ENCODE measurements around the gene IGF2. TPM values are rescaled to one million over a fixed set of nuclear protein-coding genes. Genes with fewer than 3 reads are reported as not detected.

IGF2 gene
- total RNA-seq, 2 experiments from 2014 or later = not detected

DNA sequence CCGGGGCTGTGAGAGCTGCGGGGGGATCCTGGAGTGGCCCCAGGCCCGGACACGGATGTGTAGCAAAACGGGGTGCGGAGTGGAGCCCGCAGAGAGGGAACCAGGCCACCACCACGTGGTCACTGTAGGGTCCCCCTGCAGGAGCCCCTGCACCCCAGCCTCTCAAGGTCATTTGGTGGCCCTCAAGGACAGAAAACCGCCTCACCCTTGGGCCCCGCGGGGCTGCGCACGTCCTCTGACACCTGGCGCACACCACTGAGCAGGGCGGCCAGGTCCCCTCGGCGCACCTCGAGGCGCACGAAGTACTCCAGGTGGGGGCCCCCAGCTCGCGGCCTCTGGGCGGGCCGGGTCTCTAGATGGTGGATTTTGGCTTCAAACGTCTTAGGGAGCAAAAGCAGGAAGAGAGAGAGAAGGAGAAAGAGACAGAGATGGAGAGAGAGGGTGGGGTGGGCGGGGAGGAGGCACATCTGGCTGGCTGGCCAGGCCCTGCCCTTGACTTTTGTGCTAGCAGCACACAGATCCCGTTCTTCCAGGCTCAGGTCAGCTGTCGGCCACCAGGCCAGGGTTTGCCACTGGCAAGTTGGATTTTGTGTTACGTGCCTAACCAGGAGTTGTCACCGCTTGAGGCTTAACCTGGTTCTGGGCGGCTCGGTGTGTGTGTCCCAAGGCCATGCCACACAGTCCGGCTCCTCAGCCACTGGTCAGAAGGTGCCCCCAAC, 29.3 kb upstream of the IGF2 start:
- Mint-ChIP-seq H3K27ac (no peak overlapping the region), H3K4me3 (no peak overlapping the region), H3K36me3 (ENCODE audit: low read depth) (no peaks in the 10 kb centered on the region), H3K27me3 (peaks cover 5% of the 10 kb centered on the region), H3K9me3 (no peaks in the 10 kb centered on the region), H3K4me1 (ENCODE audit: low read depth) (no peaks in the 10 kb centered on the region)
- TF ChIP-seq, protein P1, sequence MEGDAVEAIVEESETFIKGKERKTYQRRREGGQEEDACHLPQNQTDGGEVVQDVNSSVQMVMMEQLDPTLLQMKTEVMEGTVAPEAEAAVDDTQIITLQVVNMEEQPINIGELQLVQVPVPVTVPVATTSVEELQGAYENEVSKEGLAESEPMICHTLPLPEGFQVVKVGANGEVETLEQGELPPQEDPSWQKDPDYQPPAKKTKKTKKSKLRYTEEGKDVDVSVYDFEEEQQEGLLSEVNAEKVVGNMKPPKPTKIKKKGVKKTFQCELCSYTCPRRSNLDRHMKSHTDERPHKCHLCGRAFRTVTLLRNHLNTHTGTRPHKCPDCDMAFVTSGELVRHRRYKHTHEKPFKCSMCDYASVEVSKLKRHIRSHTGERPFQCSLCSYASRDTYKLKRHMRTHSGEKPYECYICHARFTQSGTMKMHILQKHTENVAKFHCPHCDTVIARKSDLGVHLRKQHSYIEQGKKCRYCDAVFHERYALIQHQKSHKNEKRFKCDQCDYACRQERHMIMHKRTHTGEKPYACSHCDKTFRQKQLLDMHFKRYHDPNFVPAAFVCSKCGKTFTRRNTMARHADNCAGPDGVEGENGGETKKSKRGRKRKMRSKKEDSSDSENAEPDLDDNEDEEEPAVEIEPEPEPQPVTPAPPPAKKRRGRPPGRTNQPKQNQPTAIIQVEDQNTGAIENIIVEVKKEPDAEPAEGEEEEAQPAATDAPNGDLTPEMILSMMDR (IDR thresholded peaks at IDR 0.05) = no peak
- Histone ChIP-seq H3K4me1 (ENCODE audit: insufficient read depth, low read length) (peaks cover 5% of the 10 kb centered on the region), H3K9me3 (ENCODE audit: control insufficient read depth in 1 of 2, insufficient read depth in 1 of 2, low read length in 2 of 2) (peaks cover 0 to 10% of the 10 kb centered on the region in 2 experiments), H3K27ac (ENCODE audit: low read depth in 1 of 2, low read length in 2 of 2) (no peak overlapping the region), H3K27me3 (ENCODE audit: control insufficient read depth in 1 of 2, insufficient read depth in 2 of 2, low read length in 2 of 2) (peaks cover 0 to 12% of the 10 kb centered on the region in 2 experiments), H3K4me3 (ENCODE audit: low read length) (no peak overlapping the region), H3K36me3 (ENCODE audit: insufficient read depth, low read length) (no peaks in the 10 kb centered on the region)
- ChIA-PET CTCF (no interaction called here), POLR2A (no interaction called here)
- intact Hi-C loops (cut with DNase I, micrococcal nuclease) = no loop called here
- no peak for ATAC-seq (ENCODE audit: poor library complexity)
- DNase-seq = no peak

GRCh38 chr11:2167141-2168045, 28.2 kb upstream of the IGF2 start:
- H3K4me1 Mint-ChIP-seq (ENCODE audit: low read depth) = no peaks in the 10 kb centered on the region
- CTCF ChIA-PET = no interaction called here
- H3K27ac Mint-ChIP-seq = no peak overlapping the region
- H3K4me3 Mint-ChIP-seq = no peak overlapping the region
- TF ChIP-seq, protein P1 (IDR thresholded peaks at IDR 0.05) = no peak
- no peaks in the 10 kb centered on the region for H3K36me3 ChIP-seq (ENCODE audit: insufficient read depth, low read length)
- no peaks in the 10 kb centered on the region for H3K36me3 Mint-ChIP-seq (ENCODE audit: low read depth)
- intact Hi-C loops (cut with DNase I, micrococcal nuclease) = no loop called here
- no peak for ATAC-seq (ENCODE audit: poor library complexity)
- peaks cover 0 to 10% of the 10 kb centered on the region in 2 experiments for H3K9me3 ChIP-seq (ENCODE audit: control insufficient read depth in 1 of 2, insufficient read depth in 1 of 2, low read length in 2 of 2)
- H3K4me1 ChIP-seq (ENCODE audit: insufficient read depth, low read length) = peaks cover 5% of the 10 kb centered on the region
- H3K9me3 Mint-ChIP-seq = no peaks in the 10 kb centered on the region
- H3K4me3 ChIP-seq (ENCODE audit: low read length) = no peak overlapping the region
- DNase-seq = no peak
- POLR2A ChIA-PET = no interaction called here
- peaks cover 12% of the 10 kb centered on the region for H3K27me3 Mint-ChIP-seq
- no peak overlapping the region for H3K27ac ChIP-seq (ENCODE audit: low read depth in 1 of 2, low read length in 2 of 2)
- H3K27me3 ChIP-seq (ENCODE audit: control insufficient read depth in 1 of 2, insufficient read depth in 2 of 2, low read length in 2 of 2) = peaks cover 0 to 12% of the 10 kb centered on the region in 2 experiments

DNA sequence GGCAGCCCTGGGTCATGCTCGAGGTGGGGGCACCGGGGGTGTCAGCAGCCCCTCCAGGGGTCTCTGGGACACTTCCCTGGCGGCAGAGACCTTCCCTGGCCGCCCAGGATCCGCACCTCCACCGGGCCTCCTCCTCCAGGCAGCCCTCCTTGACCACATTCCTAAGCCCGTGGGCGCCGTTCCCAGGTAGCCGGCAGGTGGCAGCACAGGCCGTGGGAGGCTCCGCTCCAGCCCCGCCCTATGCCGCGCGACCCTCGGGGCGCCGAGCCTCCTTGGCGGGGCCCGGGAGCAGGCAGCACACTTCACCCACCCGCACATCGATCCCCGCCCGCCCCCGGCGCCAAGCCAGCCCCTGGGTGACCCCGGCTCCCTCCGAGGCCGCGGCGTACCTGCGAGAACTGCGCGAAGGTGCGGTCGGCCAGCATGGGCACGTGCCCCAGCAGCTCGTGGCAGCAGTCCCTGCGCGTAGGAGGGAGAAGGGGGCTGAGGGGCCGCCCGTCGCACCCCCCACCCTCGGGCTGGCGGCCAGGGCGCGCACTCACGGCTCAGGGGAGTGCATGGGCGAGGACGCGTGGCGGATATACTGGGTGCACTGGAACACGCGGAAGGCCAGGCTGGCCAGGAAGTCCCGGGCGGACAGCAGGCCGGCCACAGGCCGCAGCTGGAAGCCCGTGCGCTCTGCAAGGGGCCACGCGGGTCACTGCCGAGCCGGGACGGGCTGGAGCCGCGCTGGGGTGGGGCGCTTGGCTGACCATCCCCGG, 27.1 kb upstream of the IGF2 start:
- intact Hi-C loops (cut with DNase I, micrococcal nuclease) = loop anchor here in 1 of 2 experiments (1.0 kb wide), 1 partner anchor 254 kb away; no protein-coding TSS in a partner anchor
- peaks cover 12% of the 10 kb centered on the region for H3K27me3 Mint-ChIP-seq
- no peaks in the 10 kb centered on the region for H3K4me1 Mint-ChIP-seq (ENCODE audit: low read depth)
- H3K4me3 Mint-ChIP-seq = no peak overlapping the region
- POLR2A ChIA-PET = no interaction called here
- Histone ChIP-seq H3K27me3 (ENCODE audit: control insufficient read depth in 1 of 2, insufficient read depth in 2 of 2, low read length in 2 of 2) (peaks cover 0 to 12% of the 10 kb centered on the region in 2 experiments), H3K36me3 (ENCODE audit: insufficient read depth, low read length) (no peaks in the 10 kb centered on the region), H3K4me1 (ENCODE audit: insufficient read depth, low read length) (peaks cover 5% of the 10 kb centered on the region), H3K27ac (ENCODE audit: low read depth in 1 of 2, low read length in 2 of 2) (no peak overlapping the region), H3K4me3 (ENCODE audit: low read length) (no peak overlapping the region), H3K9me3 (ENCODE audit: control insufficient read depth in 1 of 2, insufficient read depth in 1 of 2, low read length in 2 of 2) (peaks cover 0 to 10% of the 10 kb centered on the region in 2 experiments)
- CTCF ChIA-PET = interaction anchor here (1.0 kb wide), 1 partner anchor 254 kb away, joined by 3 read pairs; no protein-coding TSS in a partner anchor
- ATAC-seq (ENCODE audit: poor library complexity) = peak; percentile 48
- TF ChIP-seq, protein P1 (IDR thresholded peaks at IDR 0.05) = peak; percentile 47
- no peaks in the 10 kb centered on the region for H3K36me3 Mint-ChIP-seq (ENCODE audit: low read depth)
- no peaks in the 10 kb centered on the region for H3K9me3 Mint-ChIP-seq
- H3K27ac Mint-ChIP-seq = no peak overlapping the region
- DNase-seq = peak in 11 of 14 experiments; percentile 12 to 65 (median 32)
